ENCODE results near the gene CD1E. TPM values are rescaled to one million over a fixed set of nuclear protein-coding genes. Genes with fewer than 3 reads are reported as not detected.
"Not testable (repeated sequence)": the region's sequence is repeated elsewhere in the genome, so short reads cannot be mapped to it uniquely, and the experiment has no call there.

CD1E gene
- total and polyA plus RNA-seq, 2 donors (not counting 1 experiment from before 2014, with no cell fraction given), result not detected

DNA sequence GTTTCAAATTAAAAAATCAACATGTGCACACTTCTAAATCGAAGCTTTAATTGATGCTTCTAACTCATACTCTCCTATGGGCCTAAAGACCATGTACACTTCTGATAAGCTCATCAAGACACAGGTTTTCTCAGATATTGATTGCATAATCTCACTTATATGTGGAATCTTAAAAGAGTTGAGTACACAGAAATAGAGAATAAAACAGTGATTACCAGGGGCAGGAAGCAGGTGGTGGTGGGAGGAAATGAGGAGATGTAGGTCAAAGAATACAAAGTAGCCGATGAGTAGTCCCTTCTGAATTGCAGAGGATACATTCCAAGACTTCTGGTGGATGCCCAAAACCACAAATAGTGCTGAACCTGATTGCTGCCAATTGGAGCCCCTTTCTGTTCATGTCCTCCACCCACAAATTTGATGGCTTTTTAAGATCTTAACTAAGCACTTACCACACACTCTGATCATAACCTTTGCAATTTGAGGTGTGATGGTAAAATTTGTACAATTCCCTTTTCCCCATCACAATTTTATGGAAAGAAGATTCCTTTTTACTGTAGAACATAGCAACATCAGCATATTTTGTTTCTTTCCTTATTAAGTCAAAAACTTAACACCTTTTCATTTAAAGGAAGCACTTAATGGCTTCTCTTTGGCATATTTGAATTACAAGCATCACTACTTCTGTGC is 19.0 kb upstream of the CD1E start:
- POLR2A ChIA-PET, result no interaction called here
- Mint-ChIP-seq H3K27ac (peak overlapping the region; percentile 2), H3K4me1 (peaks cover 33% of the 10 kb centered on the region), H3K9me3 (ENCODE audit: insufficient read depth) (peaks cover 5% of the 10 kb centered on the region), H3K27me3 (no peaks in the 10 kb centered on the region), H3K4me3 (peak overlapping the region; percentile 57)
- peak overlapping the region in 1 of 2 donors; percentile 39 for H3K27ac ChIP-seq (ENCODE audit: low read length in 2 of 2)
- no peak overlapping the region for H3K9ac ChIP-seq (ENCODE audit: low read length)
- peak overlapping the region; percentile 35 for H2AFZ ChIP-seq (ENCODE audit: insufficient read depth, low read depth, low read length, poor library complexity, severe bottlenecking)
- peaks cover 0 to 13% (median 0%) of the 10 kb centered on the region in 3 donors for H3K9me3 ChIP-seq (ENCODE audit: control extremely low read depth in 1 of 3, control insufficient read depth in 2 of 3, insufficient read depth in 1 of 3, low read length in 2 of 3)
- peaks cover 48 to 52% of the 10 kb centered on the region in 2 donors for H3K4me1 ChIP-seq (ENCODE audit: control insufficient read depth in 2 of 2, insufficient read depth in 2 of 2, low read length in 2 of 2)
- DNase-seq (no peak), ATAC-seq (ENCODE audit: low read depth) (no peak)
- CTCF ChIA-PET, result interaction anchor here (0.7 to 14.2 kb wide), 3 partner anchors 88 to 162 kb away, joined by 3 to 280 read pairs (median 3); no protein-coding TSS in a partner anchor
- intact Hi-C loops (cut with micrococcal nuclease), result no loop called here
- no peak overlapping the region for H3K4me3 ChIP-seq (ENCODE audit: control extremely low read depth in 1 of 5, extremely low read depth in 1 of 5, insufficient read depth in 1 of 5, low read depth in 2 of 5, low read length in 4 of 5)
- H3K36me3 ChIP-seq (replicated peaks in 1 of 2; ENCODE audit: control extremely low read depth in 1 of 2, control insufficient read depth in 1 of 2, extremely low read depth in 1 of 2, insufficient read depth in 2 of 2, low read length in 1 of 2), result no peaks in the 10 kb centered on the region
- WGBS (ENCODE audit: insufficient coverage), result 11% methylated on average over 1 of the region's 2 CpGs
- TF ChIP-seq CTCF (IDR thresholded peaks at IDR 0.05), result no peak
- no peak for TF ChIP-seq EZH2 (IDR thresholded peaks at IDR 0.05; ENCODE audit: borderline replicate concordance, insufficient read depth, low read depth, low read length, poor library complexity, severe bottlenecking)
- H3K4me2 ChIP-seq (replicated peaks; ENCODE audit: low read depth, low read length, poor library complexity, severe bottlenecking), result peak overlapping the region; percentile 47
- no peaks in the 10 kb centered on the region for H4K20me1 ChIP-seq (ENCODE audit: control insufficient read depth, insufficient read depth, low read length, poor library complexity, severe bottlenecking)
- no peaks in the 10 kb centered on the region for H3K27me3 ChIP-seq (replicated peaks in 1 of 4; ENCODE audit: control extremely low read depth in 1 of 4, control insufficient read depth in 3 of 4, insufficient read depth in 4 of 4, low read length in 3 of 4)
- H3K79me2 ChIP-seq (ENCODE audit: control insufficient read depth, insufficient read depth, low read length), result no peaks in the 10 kb centered on the region

DNA sequence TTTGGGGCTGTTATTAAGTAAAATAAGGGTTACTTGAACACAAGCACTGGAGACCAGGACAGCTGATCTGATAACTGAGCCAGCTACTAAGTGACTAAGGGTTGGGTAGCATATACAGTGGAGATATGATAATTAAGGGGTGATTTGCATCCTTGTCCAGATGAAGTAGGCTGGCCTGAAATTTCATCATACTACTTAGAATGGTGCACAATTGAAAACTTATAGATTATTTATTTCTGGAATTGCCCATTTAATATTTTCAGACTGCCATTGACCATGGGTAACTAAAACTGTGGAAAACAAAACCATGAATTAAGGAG is 18.5 kb upstream of the CD1E start:
- Histone ChIP-seq H3K27ac (ENCODE audit: low read length in 2 of 2) (no peak overlapping the region), H3K4me1 (ENCODE audit: control insufficient read depth in 2 of 2, insufficient read depth in 2 of 2, low read length in 2 of 2) (peaks cover 44 to 47% of the 10 kb centered on the region in 2 donors), H4K20me1 (ENCODE audit: control insufficient read depth, insufficient read depth, low read length, poor library complexity, severe bottlenecking) (no peaks in the 10 kb centered on the region), H3K9ac (ENCODE audit: low read length) (no peak overlapping the region), H2AFZ (ENCODE audit: insufficient read depth, low read depth, low read length, poor library complexity, severe bottlenecking) (peak overlapping the region; percentile 35), H3K27me3 (replicated peaks in 1 of 4; ENCODE audit: control extremely low read depth in 1 of 4, control insufficient read depth in 3 of 4, insufficient read depth in 4 of 4, low read length in 3 of 4) (no peaks in the 10 kb centered on the region), H3K4me2 (replicated peaks; ENCODE audit: low read depth, low read length, poor library complexity, severe bottlenecking) (no peak overlapping the region), H3K79me2 (ENCODE audit: control insufficient read depth, insufficient read depth, low read length) (no peaks in the 10 kb centered on the region), H3K4me3 (ENCODE audit: control extremely low read depth in 1 of 5, extremely low read depth in 1 of 5, insufficient read depth in 1 of 5, low read depth in 2 of 5, low read length in 4 of 5) (no peak overlapping the region), H3K9me3 (ENCODE audit: control extremely low read depth in 1 of 3, control insufficient read depth in 2 of 3, insufficient read depth in 1 of 3, low read length in 2 of 3) (peaks cover 0 to 13% (median 0%) of the 10 kb centered on the region in 3 donors), H3K36me3 (replicated peaks in 1 of 2; ENCODE audit: control extremely low read depth in 1 of 2, control insufficient read depth in 1 of 2, extremely low read depth in 1 of 2, insufficient read depth in 2 of 2, low read length in 1 of 2) (no peaks in the 10 kb centered on the region)
- CTCF ChIA-PET, result interaction anchor here (14.2 kb wide), 1 partner anchor 130 kb away, joined by 280 read pairs; no protein-coding TSS in a partner anchor
- no peaks in the 10 kb centered on the region for H3K27me3 Mint-ChIP-seq
- peaks cover 5% of the 10 kb centered on the region for H3K9me3 Mint-ChIP-seq (ENCODE audit: insufficient read depth)
- DNase-seq (no peak), ATAC-seq (ENCODE audit: low read depth) (no peak)
- peak overlapping the region; percentile 57 for H3K4me3 Mint-ChIP-seq
- intact Hi-C loops (cut with micrococcal nuclease), result no loop called here
- H3K27ac Mint-ChIP-seq, result no peak overlapping the region
- peaks cover 33% of the 10 kb centered on the region for H3K4me1 Mint-ChIP-seq
- POLR2A ChIA-PET, result no interaction called here
- no peak for TF ChIP-seq CTCF (IDR thresholded peaks at IDR 0.05)
- no peak for TF ChIP-seq EZH2 (IDR thresholded peaks at IDR 0.05; ENCODE audit: borderline replicate concordance, insufficient read depth, low read depth, low read length, poor library complexity, severe bottlenecking)

- H3K79me2 ChIP-seq (ENCODE audit: control insufficient read depth, insufficient read depth, low read length); H3K27me3 ChIP-seq (replicated peaks in 1 of 4; ENCODE audit: control extremely low read depth in 1 of 4, control insufficient read depth in 3 of 4, insufficient read depth in 4 of 4, low read length in 3 of 4); H3K36me3 ChIP-seq (replicated peaks in 1 of 2; ENCODE audit: control extremely low read depth in 1 of 2, control insufficient read depth in 1 of 2, extremely low read depth in 1 of 2, insufficient read depth in 2 of 2, low read length in 1 of 2); H3K9me3 Mint-ChIP-seq (ENCODE audit: insufficient read depth); intact Hi-C loops (cut with micrococcal nuclease); H3K4me3 ChIP-seq (ENCODE audit: control extremely low read depth in 1 of 5, extremely low read depth in 1 of 5, insufficient read depth in 1 of 5, low read depth in 2 of 5, low read length in 4 of 5); ATAC-seq (ENCODE audit: low read depth); H3K27ac ChIP-seq (ENCODE audit: low read length in 2 of 2); H3K27ac Mint-ChIP-seq; H4K20me1 ChIP-seq (ENCODE audit: control insufficient read depth, insufficient read depth, low read length, poor library complexity, severe bottlenecking); H3K4me3 Mint-ChIP-seq; POLR2A ChIA-PET; H2AFZ ChIP-seq (ENCODE audit: insufficient read depth, low read depth, low read length, poor library complexity, severe bottlenecking); H3K27me3 Mint-ChIP-seq; H3K9ac ChIP-seq (ENCODE audit: low read length); H3K4me2 ChIP-seq (replicated peaks; ENCODE audit: low read depth, low read length, poor library complexity, severe bottlenecking); DNase-seq: not testable (repeated sequence)
- Histone ChIP-seq H3K4me1 (ENCODE audit: control insufficient read depth in 2 of 2, insufficient read depth in 2 of 2, low read length in 2 of 2) (peaks cover 34% of the 10 kb centered on the region in 2 donors), H3K9me3 (ENCODE audit: control extremely low read depth in 1 of 3, control insufficient read depth in 2 of 3, insufficient read depth in 1 of 3, low read length in 2 of 3) (peaks cover 0 to 13% (median 2%) of the 10 kb centered on the region in 3 donors)
- WGBS (ENCODE audit: insufficient coverage), result 82% methylated on average over 6 of the region's 7 CpGs
- H3K4me1 Mint-ChIP-seq, result peaks cover 33% of the 10 kb centered on the region
- CTCF ChIA-PET, result interaction anchor here (1.4 to 14.2 kb wide), 2 partner anchors 12 to 131 kb away, joined by 4 to 280 read pairs; no protein-coding TSS in a partner anchor
Measured at GRCh38 chr1:158336413-158336812, 17.3 kb upstream of the CD1E start.
